IPS-11a (cell line): ENCODE results near the gene MTMR12.

Experiments
- H3K4me3 ChIP-seq: one replicate; pipeline ENCODE4 v1.5.1; 2013; ENCODE audit warnings: low read depth, low read length, control low read depth

MTMR12 gene

DNA sequence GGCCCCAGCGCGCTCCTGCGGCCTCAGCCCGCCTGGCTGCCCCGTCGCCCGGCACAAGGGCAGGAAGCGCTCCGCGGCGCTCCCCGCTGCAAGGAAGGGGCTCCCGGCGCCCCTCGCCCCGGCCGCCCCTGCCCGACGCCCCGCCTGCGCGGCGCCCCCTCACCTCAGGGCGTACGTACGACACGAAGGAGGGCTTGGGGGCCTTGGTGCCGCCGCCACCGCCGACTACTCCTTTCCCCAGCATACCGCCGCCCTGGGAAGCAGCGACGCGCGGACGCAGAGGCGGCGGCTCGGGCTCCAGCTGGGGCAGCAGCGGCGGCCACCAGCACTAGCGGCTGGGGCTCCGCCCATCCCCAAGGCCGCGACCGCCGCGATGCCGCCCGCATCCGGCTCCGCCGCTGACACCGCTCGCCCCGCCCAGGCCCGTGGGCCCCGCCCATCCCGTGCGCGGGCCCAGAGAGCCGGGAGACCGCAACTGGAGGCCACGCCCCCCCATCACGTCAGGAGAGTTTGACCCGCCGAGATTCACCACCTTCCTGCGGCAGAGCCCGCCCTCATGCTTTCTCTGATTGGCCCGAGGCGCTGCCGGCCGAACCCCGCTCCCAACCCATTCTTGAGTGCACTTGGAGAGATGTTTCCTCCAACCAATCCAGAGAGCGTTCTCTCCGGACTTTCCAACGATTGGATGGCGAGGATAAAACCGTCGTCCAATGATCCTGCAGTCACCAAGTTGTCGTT, at the start of gene MTMR12:
Gene MTMR12, minus strand, starts transcription at position 345 of the 738 bp plus-strand sequence. Its CDS starts 101 bp downstream, at position 244.
- H3K4me3 ChIP-seq = peak within 1 kb of the TSS; percentile 83

DNA sequence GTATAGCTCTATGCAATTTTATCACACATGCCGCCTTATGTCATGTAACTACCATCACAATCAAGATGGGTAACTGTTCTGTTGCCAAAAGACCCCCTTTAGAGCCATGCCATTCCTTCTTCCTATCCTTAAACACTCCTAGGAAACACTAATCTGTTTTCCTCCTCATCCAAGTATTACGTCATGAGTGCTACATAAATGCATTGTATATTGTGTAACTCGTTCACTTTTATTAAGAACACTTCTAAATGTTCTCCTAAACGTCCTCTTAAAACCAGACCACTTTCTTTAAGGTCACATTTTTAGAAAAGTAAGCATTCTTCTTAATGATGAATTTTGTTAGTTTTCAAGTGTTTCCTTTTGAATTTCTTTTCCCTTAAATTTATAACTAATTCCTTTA, 49.8 kb upstream of the MTMR12 start:
- no peak overlapping the region for H3K4me3 ChIP-seq

GRCh38 chr5:32360906-32361305, 48.2 kb upstream of the MTMR12 start:
- H3K4me3 ChIP-seq = no peak overlapping the region

- no peak overlapping the region for H3K4me3 ChIP-seq
These were observed 45.9 kb upstream of the MTMR12 start for GRCh38 chr5:32358611-32359010.

DNA sequence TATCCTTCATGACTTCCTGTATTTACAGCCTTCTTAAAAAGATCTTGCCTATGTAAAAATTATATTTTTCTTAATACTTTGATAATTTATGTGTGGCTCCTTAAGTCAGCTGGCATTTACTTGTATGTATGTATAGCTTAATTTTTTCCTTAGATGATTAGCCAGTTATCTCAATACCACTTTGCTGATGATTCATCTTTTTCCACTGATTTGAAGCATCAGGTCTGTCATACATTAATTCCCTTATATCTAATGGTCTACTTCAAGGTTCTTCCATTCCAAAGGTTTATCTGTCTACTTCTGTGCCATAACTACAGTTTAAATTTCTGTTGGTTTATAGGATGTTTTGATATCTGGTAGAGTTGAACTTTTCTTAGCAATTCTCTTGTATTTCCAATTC, 44.9 kb upstream of the MTMR12 start:
- no peak overlapping the region for H3K4me3 ChIP-seq

DNA sequence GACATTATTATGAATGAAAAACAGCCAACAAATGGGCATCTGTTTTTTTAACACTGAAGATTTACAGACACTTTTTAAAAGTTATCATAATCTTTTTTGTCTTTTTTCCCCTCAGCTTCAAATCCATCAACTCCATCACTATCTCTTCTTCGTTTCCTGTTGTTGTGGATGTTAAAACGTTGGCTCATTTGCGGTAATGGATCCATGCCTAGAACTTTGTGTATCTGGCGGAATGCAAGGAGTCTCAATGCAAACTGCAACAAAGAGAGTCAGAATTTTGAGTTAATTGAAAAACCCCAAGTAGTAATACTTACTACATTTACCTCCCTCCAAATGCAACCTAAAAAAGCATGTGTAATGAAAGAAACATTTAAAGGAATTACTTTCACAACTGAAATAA, 42.9 kb upstream of the MTMR12 start:
- no peak overlapping the region for H3K4me3 ChIP-seq

- H3K4me3 ChIP-seq = no peak overlapping the region
These were observed 40.7 kb upstream of the MTMR12 start for GRCh38 chr5:32353420-32353819.

DNA sequence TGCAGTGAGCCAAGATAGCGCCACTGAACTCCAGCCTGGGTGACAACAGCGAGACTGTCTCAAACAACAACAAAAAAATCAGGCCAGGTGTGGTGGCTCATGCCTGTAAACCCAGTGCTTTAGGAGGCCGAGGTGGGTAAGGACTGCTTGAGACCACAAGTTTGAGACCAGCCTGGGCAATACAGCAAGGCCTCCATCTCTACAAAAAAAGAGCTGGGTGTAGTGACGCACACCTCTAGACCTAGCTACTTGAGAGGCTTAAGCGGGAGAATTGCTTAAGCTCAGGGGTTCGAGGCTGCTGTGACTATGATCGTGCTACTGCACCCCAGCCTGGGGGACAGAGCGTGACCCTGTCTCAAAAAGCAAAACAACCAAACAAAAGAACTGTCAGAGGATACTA, 39.9 kb upstream of the MTMR12 start:
- no peak overlapping the region for H3K4me3 ChIP-seq

- H3K4me3 ChIP-seq = no peak overlapping the region
These were observed 34.1 kb upstream of the MTMR12 start for GRCh38 chr5:32346869-32347268.

GRCh38 chr5:32343058-32343672, 30.4 kb upstream of the MTMR12 start:
- H3K4me3 ChIP-seq = no peak overlapping the region

GRCh38 chr5:32342656-32343055, 29.9 kb upstream of the MTMR12 start:
- H3K4me3 ChIP-seq = no peak overlapping the region

- H3K4me3 ChIP-seq = no peak overlapping the region
These were observed 27.1 kb upstream of the MTMR12 start for GRCh38 chr5:32339878-32340277.

- no peak overlapping the region for H3K4me3 ChIP-seq
These were observed 26.5 kb upstream of the MTMR12 start for GRCh38 chr5:32339198-32339597.

DNA sequence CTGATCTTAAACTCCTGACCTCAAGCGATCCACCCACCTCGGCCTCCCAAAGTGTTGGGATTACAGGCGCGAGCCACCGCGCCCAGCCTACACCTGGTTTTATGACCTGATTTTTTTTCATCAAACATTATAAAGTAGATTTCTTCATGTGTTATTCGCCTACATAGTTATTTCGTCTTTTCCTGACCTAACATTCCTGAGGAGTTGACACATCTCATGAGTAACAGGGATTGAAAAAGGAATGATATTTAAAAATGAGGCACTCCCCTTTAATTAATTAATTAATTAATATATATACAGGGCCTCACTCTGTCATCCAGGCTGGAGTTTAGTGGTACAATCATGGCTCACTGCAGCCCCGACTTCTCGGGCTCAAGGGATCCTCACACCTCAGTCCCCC, 20.2 kb upstream of the MTMR12 start:
- H3K4me3 ChIP-seq = no peak overlapping the region

- H3K4me3 ChIP-seq = no peak overlapping the region
These were observed 19.6 kb upstream of the MTMR12 start for GRCh38 chr5:32332361-32332760.

DNA sequence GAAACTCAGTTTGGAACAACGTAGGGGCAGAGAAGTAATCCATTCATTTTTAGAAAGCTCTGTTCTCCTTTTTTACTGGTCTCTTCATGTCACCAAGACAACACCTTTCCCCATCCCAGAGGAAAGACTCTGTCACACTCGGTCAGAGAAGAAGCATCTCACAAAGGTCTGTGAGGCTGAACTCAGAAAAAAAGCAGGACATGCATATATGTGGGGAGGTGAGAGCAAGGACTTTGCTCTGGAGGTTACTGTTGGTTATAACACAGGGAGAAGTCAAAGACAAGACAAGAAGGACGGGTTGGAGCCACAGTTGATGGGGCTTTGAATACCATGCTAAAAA, 19.2 kb upstream of the MTMR12 start:
- no peak overlapping the region for H3K4me3 ChIP-seq

DNA sequence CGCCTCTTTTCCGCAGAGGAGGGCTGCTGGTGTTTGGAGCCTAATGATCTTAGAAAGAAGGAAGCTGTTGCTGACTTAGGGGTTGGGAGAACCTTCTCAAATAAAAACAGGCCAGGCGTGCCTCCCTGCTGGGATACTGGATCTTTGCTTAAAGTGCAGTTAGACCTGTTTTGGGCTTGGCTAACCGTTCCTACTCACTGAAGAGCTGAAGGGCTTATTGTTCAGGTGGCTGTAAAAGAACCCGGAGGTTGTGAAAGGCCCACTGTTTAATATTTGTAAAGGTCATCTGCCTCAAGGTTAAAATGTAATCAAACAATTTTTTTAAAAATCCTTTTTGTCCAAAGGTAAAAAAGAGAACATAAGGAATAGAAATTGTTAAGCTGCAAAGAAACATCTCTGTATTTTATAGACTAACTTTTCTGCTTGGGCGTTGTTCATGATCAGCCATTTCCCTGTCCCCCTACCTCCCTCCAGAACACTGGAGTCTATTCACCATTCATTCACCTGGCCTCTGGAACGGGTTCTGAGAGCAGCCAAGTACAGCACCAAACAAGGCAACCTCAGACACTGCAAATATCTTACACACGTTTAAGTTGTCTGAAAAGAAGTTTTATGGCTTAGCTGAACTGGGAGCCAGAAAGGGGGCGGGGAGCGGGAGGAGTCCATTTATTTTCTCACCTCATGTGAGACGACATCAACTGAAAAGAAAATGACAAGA, 18.6 kb upstream of the MTMR12 start:
- no peak overlapping the region for H3K4me3 ChIP-seq

DNA sequence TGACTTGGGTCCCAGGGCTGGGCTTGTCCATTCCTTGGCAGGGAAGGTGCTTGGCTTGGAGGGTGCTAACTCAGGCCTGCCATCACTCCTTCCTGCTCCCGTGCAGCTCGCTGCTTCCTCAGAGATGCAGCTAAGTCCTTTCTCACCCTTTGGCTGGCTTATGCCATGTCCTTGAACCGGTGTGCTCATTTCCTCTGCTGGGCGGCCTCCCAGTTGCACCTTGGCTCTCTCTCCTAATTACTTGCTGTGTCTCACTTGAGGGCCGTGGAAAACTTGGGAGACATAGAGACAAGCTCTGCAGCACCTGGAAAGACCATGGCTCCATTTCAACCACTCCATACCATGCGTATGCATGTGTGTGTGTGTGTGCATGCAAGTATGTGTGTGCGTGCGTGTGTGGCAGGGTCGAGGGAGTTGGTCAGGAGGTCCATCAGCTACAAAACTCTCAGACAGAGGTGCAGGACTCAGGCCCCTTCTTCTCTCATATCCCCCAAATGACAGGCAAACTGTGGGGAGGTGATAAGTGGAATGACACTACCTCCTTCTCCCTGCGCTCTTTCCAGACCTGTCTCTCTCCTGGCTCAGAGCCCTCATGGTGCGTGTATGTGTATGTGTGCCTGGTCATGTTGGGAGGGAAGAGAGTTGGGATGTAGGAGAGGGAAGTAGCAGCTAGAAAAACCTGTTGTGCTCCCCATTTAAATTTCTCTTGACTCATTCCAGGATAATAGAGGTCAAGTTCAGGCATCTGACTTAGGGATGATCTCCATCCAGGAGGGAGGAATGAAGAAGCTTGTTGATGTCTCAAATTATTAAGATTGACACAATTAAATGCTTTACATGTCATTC, 17.6 kb upstream of the MTMR12 start:
- H3K4me3 ChIP-seq = no peak overlapping the region

GRCh38 chr5:32329395-32329834, 16.7 kb upstream of the MTMR12 start:
- H3K4me3 ChIP-seq = no peak overlapping the region

DNA sequence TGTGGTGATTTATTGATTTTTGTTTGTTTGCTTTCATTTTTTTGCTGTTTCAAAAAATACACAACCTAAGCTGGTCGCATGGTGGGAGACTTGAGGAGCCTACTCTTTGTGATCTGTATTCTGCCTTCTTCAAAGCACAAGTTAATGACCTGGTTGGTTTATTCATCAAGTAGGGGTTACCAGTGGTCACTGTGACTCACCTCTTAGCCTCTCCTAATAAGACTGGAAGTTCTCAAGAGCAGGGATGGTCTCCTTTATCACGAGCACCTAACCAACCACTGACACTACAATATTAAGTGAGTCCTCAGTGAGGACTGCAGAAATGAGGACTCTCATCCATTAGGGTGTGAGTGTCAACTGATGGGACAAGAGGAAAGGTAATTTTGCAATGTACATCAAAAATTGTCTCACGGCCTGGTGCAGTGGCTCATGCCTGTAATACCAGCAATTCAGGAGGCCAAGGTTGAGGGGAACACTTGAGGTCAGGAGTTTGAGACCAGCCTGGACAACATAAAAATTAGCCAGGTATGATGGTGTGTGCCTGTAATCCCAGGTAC, 13.6 kb upstream of the MTMR12 start:
- H3K4me3 ChIP-seq = no peak overlapping the region

DNA sequence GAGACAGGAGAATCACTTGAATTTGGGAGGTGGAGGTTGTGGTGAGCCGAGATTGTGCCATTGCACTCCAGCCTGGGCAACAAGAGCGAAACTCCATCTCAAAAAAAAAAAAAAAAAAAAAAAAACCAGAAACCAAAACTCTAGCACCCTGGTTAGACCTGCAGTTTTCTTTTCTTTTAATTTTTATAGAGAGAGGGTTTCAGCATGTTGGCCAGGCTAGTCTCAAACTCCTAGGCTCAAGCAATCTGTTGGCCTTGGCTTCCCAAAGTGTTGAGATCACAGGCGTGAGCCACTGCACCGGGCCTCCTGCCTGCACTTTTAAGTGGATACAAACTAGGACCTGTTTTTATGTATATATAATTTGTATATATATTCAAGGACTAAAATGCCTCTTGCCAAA, 12.9 kb upstream of the MTMR12 start:
- no peak overlapping the region for H3K4me3 ChIP-seq
